K562 (cell line): ENCODE results near the gene ZFP36. TPM values are rescaled to one million over a fixed set of nuclear protein-coding genes. Genes with fewer than 3 reads are reported as not detected.

Experiments used
- ATAC-seq: fragments of 200-7000 bp; cut with Tn5 transposase; 3 replicates; pipeline ENCODE4 v1.9.1; 2020; ENCODE audit warnings: moderate library complexity
- BruUV-seq: library from RNA; stranded (reverse); fragments of 400-500 nt; replicated peaks from 2 replicates; lab custom pipeline; 2021; lab: Mats Ljungman, UMichigan
- CTCF ChIA-PET: fragments of 300-600 bp; formaldehyde crosslinking; extraction: SDS; loops from one replicate; lab custom pipeline; 2021; ENCODE audit warnings: low intra/inter-chr PET ratio; lab: Yijun Ruan, JAX
- POLR2A ChIA-PET: fragments of 300-600, 350-650 bp; sonication (Branson Sonifier 250); formaldehyde crosslinking; extraction: SDS; loops from one replicate; lab custom pipeline; 2021; ENCODE audit warnings: antibody characterized with exemption, inconsistent platforms; lab: Yijun Ruan, JAX
- DNase-seq, 4 experiments: peaks; one replicate each; pipeline versions ENCODE4 v3.0.0 to v3.0.0-alpha.2; 2011 to 2018; ENCODE audit warnings: low spot score in 3 of 4, mixed read lengths in 3 of 4; ENCODE audit errors: extremely low read depth in 1 of 4
- FAIRE-seq: peaks from 2 replicates; lab custom pipeline; 2011; peaks lifted over from hg19 to GRCh38; lab: Jason Lieb, UNC
- H2AFZ ChIP-seq: 2 replicates; pipeline ENCODE4 v1.6.0; 2011; ENCODE audit warnings: low read depth, low read length, control low read depth, inconsistent platforms
- H3K27ac ChIP-seq: fragments of 200-600 bp; 3 replicates; pipeline ENCODE4 v1.8.0; 2011; ENCODE audit warnings: low read depth, mild to moderate bottlenecking, control low read depth, inconsistent platforms, low read length, moderate library complexity, mixed read lengths; ENCODE audit errors: extremely low read depth
- H3K27me3 ChIP-seq, 2 experiments: fragments of 300-600 bp in 1 of 2; 2 replicates in 1 of 2; 3 replicates in 1 of 2; pipeline versions ENCODE4 v1.6.0 to v1.8.0; 2011; ENCODE audit warnings: inconsistent platforms in 2 of 2, low read length in 2 of 2, mild to moderate bottlenecking in 1 of 2, mixed read lengths in 1 of 2, moderate library complexity in 1 of 2; ENCODE audit not compliant: control insufficient read depth in 2 of 2, insufficient read depth in 2 of 2
- H3K36me3 ChIP-seq: fragments of 300-600 bp; 3 replicates; pipeline ENCODE4 v1.8.0; 2011; ENCODE audit warnings: mild to moderate bottlenecking, low read length, inconsistent platforms; ENCODE audit not compliant: control insufficient read depth, insufficient read depth
- H3K4me1 ChIP-seq, 2 experiments: fragments of 200-600 bp in 1 of 2; replicated peaks in 1 of 2; 2 replicates in 1 of 2; 3 replicates in 1 of 2; pipeline versions ENCODE4 v1.5.1 to v1.8.0; 2011; ENCODE audit warnings: inconsistent platforms in 2 of 2, low read length in 2 of 2, mild to moderate bottlenecking in 1 of 2, mixed read lengths in 1 of 2, moderate library complexity in 1 of 2; ENCODE audit not compliant: control insufficient read depth in 2 of 2, insufficient read depth in 2 of 2
- H3K4me2 ChIP-seq: 2 replicates; pipeline ENCODE4 v1.6.1; 2011; ENCODE audit warnings: low read length, control low read depth, inconsistent platforms, mixed read lengths; ENCODE audit not compliant: insufficient read depth
- H3K4me3 ChIP-seq: fragments of 200-600 bp; sonication (generic), shearing (Covaris generic); 2 replicates; pipeline ENCODE4 v1.5.1; 2016; ENCODE audit warnings: control low read depth, inconsistent platforms
- H3K79me2 ChIP-seq: fragments of 200-600 bp; 3 replicates; pipeline ENCODE4 v1.8.0; 2011; ENCODE audit warnings: low read length, inconsistent platforms; ENCODE audit not compliant: control insufficient read depth, insufficient read depth
- H3K9ac ChIP-seq, 2 experiments: 2 replicates each; pipeline versions ENCODE4 v1.6.0 to v1.6.1; 2011; ENCODE audit warnings: low read depth in 2 of 2, low read length in 2 of 2, control low read depth in 1 of 2, inconsistent platforms in 1 of 2, mild to moderate bottlenecking in 1 of 2, mixed read lengths in 1 of 2; ENCODE audit not compliant: insufficient read depth in 1 of 2
- H3K9me1 ChIP-seq: one replicate; pipeline ENCODE4 v1.6.0; 2011; ENCODE audit warnings: inconsistent platforms, mild to moderate bottlenecking, low read length, moderate library complexity; ENCODE audit not compliant: control insufficient read depth, insufficient read depth
- H3K9me3 ChIP-seq: replicated peaks from 2 replicates; pipeline ENCODE4 v1.5.1; 2011; ENCODE audit warnings: low read depth, low read length, inconsistent platforms; ENCODE audit not compliant: control insufficient read depth, insufficient read depth
- H4K20me1 ChIP-seq: replicated peaks from 2 replicates; pipeline ENCODE4 v1.6.1; 2011; ENCODE audit warnings: low read length, inconsistent platforms, mixed read lengths; ENCODE audit not compliant: control insufficient read depth, insufficient read depth
- ASH1L ChIP-seq: fragments of 450-650 bp; IDR thresholded peaks from 2 replicates; pipeline ENCODE4 v1.6.1; 2018; ENCODE audit warnings: borderline replicate concordance, mild to moderate bottlenecking, low read depth; ENCODE audit not compliant: partially characterized antibody
- EGR1 ChIP-seq: fragments of 450-650 bp; conservative IDR thresholded peaks from 2 replicates; pipeline ENCODE4 v1.6.1; 2017; ENCODE audit warnings: mild to moderate bottlenecking
- ETV1 ChIP-seq: fragments of 450-650 bp; conservative IDR thresholded peaks from 2 replicates; pipeline ENCODE4 v1.6.1; 2016; ENCODE audit warnings: missing genetic modification characterization, control low read depth, low read depth, missing compliant biosample characterization
- HDAC8 ChIP-seq: fragments of 450-650 bp; IDR thresholded peaks from 2 replicates; pipeline ENCODE4 v1.6.1; 2016; ENCODE audit warnings: mild to moderate bottlenecking, missing genetic modification characterization, moderate library complexity, missing compliant biosample characterization
- MCM7 ChIP-seq, 2 experiments: fragments of 450-650 bp; IDR thresholded peaks; 2 replicates each; pipeline ENCODE4 v1.6.1; 2016 to 2018
- MEF2D ChIP-seq: conservative IDR thresholded peaks from 2 replicates; pipeline ENCODE4 v1.6.1; 2016; ENCODE audit warnings: low read depth, missing genetic modification characterization, missing compliant biosample characterization
- NCOA2 ChIP-seq, 2 experiments: fragments of 450-650 bp; IDR thresholded peaks; 2 replicates each; pipeline ENCODE4 v1.6.1; 2018; ENCODE audit warnings: mild to moderate bottlenecking in 2 of 2, moderate library complexity in 1 of 2; ENCODE audit not compliant: partially characterized antibody in 2 of 2
- PML ChIP-seq: IDR thresholded peaks from 2 replicates; pipeline ENCODE4 v1.6.1; 2012; ENCODE audit warnings: low read length, inconsistent platforms
- POLR2G ChIP-seq: fragments of 200-400 bp; formaldehyde crosslinking; IDR thresholded peaks from 2 replicates; pipeline ENCODE4 v1.6.1; 2017; ENCODE audit warnings: low read depth, mild to moderate bottlenecking, antibody characterized with exemption, low read length, moderate library complexity
- TRIM25 ChIP-seq: fragments of 450-650 bp; IDR thresholded peaks from 2 replicates; pipeline ENCODE4 v1.7.0; 2016; ENCODE audit warnings: borderline replicate concordance
- ZBTB7A ChIP-seq: IDR thresholded peaks from 2 replicates; pipeline ENCODE4 v1.6.1; 2011; ENCODE audit warnings: low read depth, mild to moderate bottlenecking, low read length, moderate library complexity, borderline replicate concordance; ENCODE audit not compliant: control insufficient read depth
- ZEB2 ChIP-seq: fragments of 450-650 bp; IDR thresholded peaks from 2 replicates; pipeline ENCODE4 v1.6.1; 2016
- ZFX ChIP-seq: sonication (generic); formaldehyde crosslinking; IDR thresholded peaks from 2 replicates; pipeline ENCODE4 v1.8.0; 2022; ENCODE audit warnings: mild to moderate bottlenecking, missing genetic modification reagents, moderate library complexity
- ZHX1 ChIP-seq: fragments of 150-350 bp; conservative IDR thresholded peaks from 2 replicates; pipeline ENCODE4 v1.6.1; 2014; ENCODE audit warnings: low read length
- ZNF174 ChIP-seq: fragments of 250-450 bp; sonication (Bioruptor Pico); IDR thresholded peaks from 2 replicates; pipeline ENCODE4 v1.4.0; 2020; ENCODE audit warnings: mild to moderate bottlenecking
- WGBS: fragments of 100-300 bp; shearing (Covaris generic); methylation state at CpG from one replicate; pipeline ENCODE4 v1.1.6; 2016; ENCODE audit warnings: low coverage, mixed read lengths; ENCODE audit not compliant: insufficient coverage; ENCODE audit errors: missing lambda C conversion rate; 5-methylcytosine and 5-hydroxymethylcytosine counted together
- in situ Hi-C: fragments of 300-500 bp; cut with MboI; formaldehyde crosslinking; loops from 4 replicates; pipeline ENCODE4 v1.15.0; 2018; ENCODE audit warnings: inconsistent platforms, mixed read lengths
- intact Hi-C: fragments of 100-400 bp; cut with micrococcal nuclease; formaldehyde crosslinking; loops from 2 replicates; pipeline ENCODE4 v1.14.2; 2022
- polyA plus RNA-seq, 8 experiments: library from polyadenylated mRNA; depleted of rRNA in 4 of 8; stranded (reverse) in 5 of 8; unstranded in 3 of 8; fragments of >200 nt; fragmentation: Nextera tagmentation in 2 of 8; fragmentation: Illumina TruSeq in 1 of 8; extraction: Ambion mirVana in 2 of 8; extraction: Trizol in 1 of 8; gene quantifications; 2 replicates each; pipeline versions ENCODE4 v1.2.1 to v1.2.3, GENCODE V29; 2011 to 2014; ENCODE audit warnings: inconsistent platforms in 1 of 8, missing spikeins in 1 of 8
- total RNA-seq, 7 experiments: library from RNA; depleted of rRNA in 6 of 7; stranded (reverse); fragments of >200 nt in 6 of 7; fragmentation: Illumina TruSeq in 2 of 7; extraction: Trizol in 2 of 7; gene quantifications; 2 replicates each; pipeline versions ENCODE4 v1.2.1 to v1.2.3, GENCODE V29; 2011 to 2021; ENCODE audit warnings: low replicate concordance in 1 of 7
- TF ChIP-seq, protein P1 (sequence below): fragments of 200-400 bp; formaldehyde crosslinking; IDR thresholded peaks from 2 replicates; pipeline ENCODE4 v1.6.1; 2017; ENCODE audit warnings: mild to moderate bottlenecking, low read depth, low read length, moderate library complexity

The ZFP36 gene
- total and polyA plus RNA-seq, 9 of the 15 experiments (the other 6 are each of a cell fraction or from before 2014, with no cell fraction given), result 1.0 to 20.1 (median 3.5) TPM

GRCh38 chr19:39413272-39413910 lies 6.7 kb downstream of the ZFP36 start:
- Histone ChIP-seq H3K4me2 (peak overlapping the region; percentile 77), H3K9me3 (no peaks in the 10 kb centered on the region), H3K9me1 (no peaks in the 10 kb centered on the region), H3K9ac (peak overlapping the region; percentile 86 to 97), H3K27ac (peak overlapping the region; percentile 84), H2AFZ (peak overlapping the region; percentile 78), H3K27me3 (no peaks in the 10 kb centered on the region), H3K4me1 (peaks cover 31 to 70% of the 10 kb centered on the region in 2 experiments), H3K4me3 (peak overlapping the region; percentile 71), H3K36me3 (peaks cover 20% of the 10 kb centered on the region; the same call in 2 of the 3 replicates), H4K20me1 (peaks cover under 1% of the 10 kb centered on the region; the same call in 1 of the 2 replicates), H3K79me2 (peaks cover 44% of the 10 kb centered on the region)
- ChIA-PET POLR2A (interaction anchor here (1.1 to 1.7 kb wide), 5 partner anchors 10 to 71 kb away, joined by 3 to 15 read pairs (median 5); partner anchors contain the start of genes RPS16 and SAMD4B), CTCF (interaction anchor here (0.6 to 3.7 kb wide), 4 partner anchors 15 to 303 kb away, joined by 3 to 74 read pairs (median 4); no protein-coding TSS in a partner anchor)
- intact Hi-C loops (loop anchor here (5.0 kb wide), 2 partner anchors 186 to 291 kb away; no protein-coding TSS in a partner anchor), in situ Hi-C loops (no loop called here)
- no peak for FAIRE-seq
- DNase-seq, result peak; percentile 39 to 70 (median 58)
- ATAC-seq, result no peak
- BruUV-seq, result no TSS peak
- WGBS, result 12% methylated on average over 20 of the region's 54 CpGs
- TF ChIP-seq ZHX1 (no peak), POLR2G (peak; percentile 15), ASH1L (no peak), MCM7 (IDR thresholded peaks at IDR 0.05) (no peak), TRIM25 (no peak), MEF2D (tag) (no peak), ZEB2 (no peak), EGR1 (peak; percentile 73), ZFX (CRISPR knock-in tag) (0 out of 2 replicates have a peak, but pooled peaks have one; percentile 6), ETV1 (tag) (no peak), PML (no peak), ZBTB7A (peak; percentile 81), ZNF174 (no peak), HDAC8 (tag) (no peak), NCOA2 (IDR thresholded peaks at IDR 0.05; ENCODE audit: partially characterized antibody in 2 of 2) (no peak)
- TF ChIP-seq, protein P1, sequence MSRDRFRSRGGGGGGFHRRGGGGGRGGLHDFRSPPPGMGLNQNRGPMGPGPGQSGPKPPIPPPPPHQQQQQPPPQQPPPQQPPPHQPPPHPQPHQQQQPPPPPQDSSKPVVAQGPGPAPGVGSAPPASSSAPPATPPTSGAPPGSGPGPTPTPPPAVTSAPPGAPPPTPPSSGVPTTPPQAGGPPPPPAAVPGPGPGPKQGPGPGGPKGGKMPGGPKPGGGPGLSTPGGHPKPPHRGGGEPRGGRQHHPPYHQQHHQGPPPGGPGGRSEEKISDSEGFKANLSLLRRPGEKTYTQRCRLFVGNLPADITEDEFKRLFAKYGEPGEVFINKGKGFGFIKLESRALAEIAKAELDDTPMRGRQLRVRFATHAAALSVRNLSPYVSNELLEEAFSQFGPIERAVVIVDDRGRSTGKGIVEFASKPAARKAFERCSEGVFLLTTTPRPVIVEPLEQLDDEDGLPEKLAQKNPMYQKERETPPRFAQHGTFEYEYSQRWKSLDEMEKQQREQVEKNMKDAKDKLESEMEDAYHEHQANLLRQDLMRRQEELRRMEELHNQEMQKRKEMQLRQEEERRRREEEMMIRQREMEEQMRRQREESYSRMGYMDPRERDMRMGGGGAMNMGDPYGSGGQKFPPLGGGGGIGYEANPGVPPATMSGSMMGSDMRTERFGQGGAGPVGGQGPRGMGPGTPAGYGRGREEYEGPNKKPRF, result no peak
